Kasumi-1 (cell line): ENCODE measurements around the gene SORCS1.

Experiments used
- DNase-seq, 2 experiments: peaks; one replicate each; lab custom pipeline; 2025; lab: John Stamatoyannopoulos, UW

The SORCS1 gene

DNA sequence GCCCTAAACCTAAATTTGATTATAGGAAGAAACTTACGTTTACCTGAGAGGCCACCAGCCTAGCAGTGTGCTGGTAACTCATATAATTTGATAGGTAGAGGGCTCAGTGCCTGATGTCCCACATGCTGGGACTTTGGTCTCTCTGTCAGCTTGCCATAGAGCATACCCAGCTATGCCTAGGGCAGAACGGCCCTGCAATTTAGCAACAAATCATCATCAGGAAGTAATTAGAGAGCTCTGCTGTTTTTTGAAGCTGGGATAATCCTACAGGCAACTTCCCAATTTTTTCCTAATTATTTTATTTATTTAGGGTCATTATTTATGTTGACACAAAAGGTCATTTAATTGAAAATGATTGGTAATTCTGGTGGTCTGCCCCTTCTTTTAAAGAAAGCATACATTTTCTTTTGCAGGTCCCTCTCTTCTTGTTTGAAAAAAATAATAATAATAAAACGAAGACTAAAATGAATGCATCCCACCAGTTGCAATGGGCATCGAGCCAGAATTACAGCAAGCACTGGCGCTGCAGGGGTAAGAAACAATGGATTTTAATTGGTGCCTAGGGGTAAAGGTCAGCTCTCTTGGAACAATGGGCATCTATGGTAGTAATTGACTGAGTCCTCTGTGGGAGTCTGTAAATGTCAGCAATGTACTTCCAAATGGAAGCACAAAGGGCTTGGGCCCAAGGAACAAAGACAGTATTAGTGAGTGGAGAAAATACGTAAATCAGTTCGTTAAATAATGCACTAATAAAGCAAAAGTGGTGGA, 348.0 kb downstream of the SORCS1 start:
- no peak for DNase-seq

DNA sequence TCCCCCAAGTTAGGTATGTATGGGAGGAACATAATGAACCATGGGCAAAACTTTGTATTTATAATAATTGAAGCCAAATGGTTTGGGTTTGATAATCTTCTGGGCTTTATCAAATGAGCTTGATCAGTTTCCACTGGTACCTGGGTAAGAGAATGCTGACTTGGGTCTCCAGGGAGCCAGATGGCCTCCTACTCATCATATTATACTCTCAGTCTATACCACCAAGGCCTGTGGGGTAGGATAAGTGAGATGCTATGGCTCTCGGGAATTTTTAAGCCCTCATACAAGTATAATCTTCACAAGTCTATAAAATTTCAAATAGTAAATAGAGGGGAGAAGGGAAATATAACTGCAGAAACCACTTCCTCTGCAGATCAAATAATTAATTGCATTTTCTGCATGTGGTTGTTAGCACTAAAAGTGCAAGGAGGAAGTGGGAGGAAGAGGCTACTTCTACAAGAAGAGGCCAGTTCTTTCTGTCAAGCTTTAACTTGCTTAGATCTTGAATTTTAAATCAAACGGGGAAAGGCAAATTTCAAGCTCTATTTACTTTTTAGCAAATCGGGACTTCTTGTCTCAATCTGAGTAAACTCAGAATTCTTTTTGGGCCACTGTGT, 349.0 kb downstream of the SORCS1 start:
- peak; percentile 63 to 67 for DNase-seq

DNA sequence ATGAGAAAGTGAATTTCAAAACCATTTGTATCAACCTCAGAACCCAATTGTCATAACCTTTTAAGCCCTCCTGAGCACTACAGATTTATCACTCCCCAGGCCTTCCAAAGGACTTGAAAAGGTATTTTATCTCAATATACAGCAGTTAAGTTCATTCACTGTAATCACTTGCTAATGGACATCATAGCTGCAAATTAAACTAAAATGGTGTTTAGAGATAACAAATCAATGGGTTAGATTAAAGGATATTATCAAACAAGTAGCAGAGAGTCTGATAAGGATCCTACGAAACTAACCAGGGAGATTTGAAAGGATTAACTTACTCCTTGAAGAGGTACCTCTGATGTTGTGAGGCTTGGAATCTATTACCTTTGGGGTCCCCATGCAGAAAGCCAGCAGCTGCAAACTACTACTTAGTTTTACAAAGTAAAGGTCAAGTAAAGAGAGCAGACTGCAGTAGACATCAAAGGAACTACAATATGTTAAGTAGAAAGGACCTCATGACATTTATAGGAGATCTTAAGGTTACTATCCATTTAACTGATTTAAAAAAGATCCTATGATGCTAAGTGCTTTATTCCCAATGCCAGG, 359.4 kb downstream of the SORCS1 start:
- no peak for DNase-seq

DNA sequence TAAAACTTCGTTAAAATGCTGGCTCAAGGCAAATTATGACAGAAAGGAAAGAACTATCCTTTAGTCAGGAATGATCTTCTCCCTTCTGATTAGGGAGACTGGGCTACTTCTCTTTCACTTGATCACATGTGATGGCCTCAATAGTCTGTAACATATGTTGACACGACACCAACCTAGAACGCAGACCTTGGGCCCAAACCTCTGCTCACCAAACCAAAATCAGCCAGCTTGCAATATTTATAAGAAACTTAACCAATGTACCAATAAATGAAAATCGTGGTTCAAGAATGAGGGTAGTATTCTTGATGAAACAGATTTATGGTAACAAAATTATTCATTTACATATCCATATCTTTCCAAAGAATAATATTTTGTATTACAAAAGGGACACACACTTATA, 361.6 kb downstream of the SORCS1 start:
- DNase-seq = no peak

DNA sequence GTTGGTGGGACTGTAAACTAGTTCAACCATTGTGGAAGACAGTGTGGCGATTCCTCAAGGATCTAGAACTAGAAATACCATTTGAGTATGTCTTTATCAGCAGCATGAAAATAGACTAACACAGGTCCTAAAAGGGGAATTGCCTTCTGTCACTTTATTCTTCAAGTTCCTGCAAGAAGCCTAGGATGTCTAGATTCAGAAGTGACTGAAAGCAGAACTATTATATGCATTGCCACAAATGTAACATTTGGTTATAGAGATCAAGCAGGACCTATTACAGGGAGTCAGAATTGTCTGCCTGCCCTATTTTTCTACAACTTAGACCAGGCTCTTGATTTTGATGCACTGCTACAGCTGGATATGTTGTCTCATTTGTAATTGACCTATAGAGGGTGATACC, 364.7 kb downstream of the SORCS1 start:
- peak; percentile 92 for DNase-seq

DNA sequence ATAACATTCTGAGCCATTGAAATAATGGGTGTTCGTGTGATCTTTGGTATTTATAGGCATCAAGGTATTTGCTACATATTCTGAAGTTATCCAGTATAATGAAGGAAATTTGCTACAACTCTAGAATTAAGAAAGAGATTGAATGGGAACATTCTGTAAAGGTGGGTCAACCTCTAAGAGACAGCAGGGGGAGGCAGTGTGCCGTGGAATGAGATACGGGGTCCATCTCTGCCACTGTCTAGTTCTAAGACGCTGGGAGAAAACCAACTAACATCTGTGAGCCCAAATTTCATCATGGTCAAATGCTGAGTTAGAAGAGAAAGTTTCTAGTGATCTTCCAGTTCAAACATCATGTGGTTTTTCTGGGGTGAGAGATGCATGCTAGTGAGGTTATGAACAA, 368.9 kb downstream of the SORCS1 start:
- peak; percentile 90 to 95 for DNase-seq

DNA sequence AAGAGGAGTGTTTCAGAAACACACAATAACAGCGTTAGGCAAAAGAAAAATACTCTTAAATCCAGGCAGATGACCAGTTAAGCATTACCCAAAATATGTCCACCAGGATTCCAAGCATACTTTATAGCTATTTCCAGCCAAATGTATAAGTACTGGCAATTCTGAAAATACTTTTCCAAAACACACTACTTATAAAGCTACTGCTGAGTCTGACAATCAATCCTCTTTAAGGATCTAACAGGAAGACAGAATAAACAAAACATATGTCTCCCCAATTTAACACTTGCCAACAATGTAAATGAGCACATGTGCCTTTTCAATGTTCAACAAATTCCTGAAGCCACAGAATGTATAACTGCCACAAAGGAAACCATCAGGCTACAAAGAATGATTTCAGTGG, 370.9 kb downstream of the SORCS1 start:
- no peak for DNase-seq

DNA sequence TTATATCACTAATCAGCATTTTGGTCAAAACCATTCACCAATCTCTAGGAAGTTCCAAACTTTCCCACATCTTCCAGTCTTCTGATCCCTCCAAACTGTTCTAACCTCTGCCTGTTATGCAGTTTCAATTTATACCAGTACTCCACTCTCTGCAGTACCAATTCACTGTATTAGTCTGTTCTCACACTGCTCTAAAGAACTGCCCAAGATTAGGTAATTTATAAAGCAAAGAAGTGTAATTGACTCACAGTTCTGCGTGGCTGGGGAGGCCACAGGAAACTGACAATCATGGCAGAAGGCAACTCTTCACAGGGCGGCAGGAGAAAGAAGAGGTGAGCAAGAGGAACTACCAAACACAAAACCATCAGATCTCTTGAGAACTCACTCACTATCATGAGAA, 374.9 kb downstream of the SORCS1 start:
- no peak for DNase-seq

DNA sequence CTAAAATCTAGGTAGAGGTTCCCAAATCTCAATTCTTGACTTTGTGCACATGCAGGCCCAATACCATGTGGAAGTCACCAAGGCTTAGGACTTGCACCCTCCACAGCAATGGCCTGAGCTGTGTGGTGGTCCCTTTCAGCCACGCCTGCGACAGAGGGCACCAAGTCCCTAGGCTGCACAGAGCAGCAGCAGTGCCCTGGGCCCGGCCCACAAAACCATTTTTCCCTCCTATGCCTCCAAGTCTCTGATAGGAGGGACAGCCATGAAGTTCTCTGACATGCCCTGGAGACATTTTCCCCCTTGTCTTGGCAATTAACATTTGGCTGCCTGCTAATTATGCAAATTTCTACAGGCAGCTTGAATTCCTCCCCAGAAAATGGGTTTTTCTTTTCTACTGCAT, 375.5 kb downstream of the SORCS1 start:
- DNase-seq = no peak

DNA sequence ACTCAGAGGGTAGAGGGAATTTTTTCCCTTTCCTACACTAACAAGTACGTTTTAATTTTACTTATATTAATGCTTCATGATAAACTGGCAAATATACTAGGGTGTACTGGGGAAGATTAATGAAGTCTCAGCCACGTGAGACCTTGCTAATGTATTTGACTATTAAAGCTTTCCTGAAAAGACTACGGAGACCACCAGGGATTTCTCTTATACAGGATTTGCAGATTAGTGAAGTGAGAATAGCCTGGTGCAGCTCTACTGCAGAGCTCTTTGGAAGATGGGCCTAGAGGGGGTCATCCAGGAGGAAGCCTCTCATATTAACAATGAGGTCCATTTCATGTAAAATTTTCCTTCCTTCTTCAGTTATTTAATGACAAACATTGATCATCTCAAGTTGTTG, 379.0 kb downstream of the SORCS1 start:
- DNase-seq = no peak

DNA sequence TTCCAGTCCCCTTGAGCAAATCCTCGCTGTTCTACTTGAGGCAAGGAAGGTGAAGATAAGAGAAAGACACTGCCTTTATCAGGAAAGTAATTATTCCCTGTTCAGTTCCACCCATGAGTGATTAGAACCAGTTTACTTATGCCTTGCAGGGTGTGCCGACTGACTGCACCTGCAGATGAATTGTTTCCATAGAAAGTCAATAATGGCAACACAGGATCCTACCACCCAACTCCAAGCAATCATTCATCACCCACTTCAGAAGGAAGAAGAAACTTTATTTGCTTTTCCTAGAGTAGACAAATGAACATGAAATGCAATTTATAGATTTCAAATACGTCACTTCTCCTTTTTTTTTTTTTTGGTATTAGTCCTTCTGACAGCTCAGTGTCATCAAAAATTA, 383.9 kb downstream of the SORCS1 start:
- DNase-seq = no peak

DNA sequence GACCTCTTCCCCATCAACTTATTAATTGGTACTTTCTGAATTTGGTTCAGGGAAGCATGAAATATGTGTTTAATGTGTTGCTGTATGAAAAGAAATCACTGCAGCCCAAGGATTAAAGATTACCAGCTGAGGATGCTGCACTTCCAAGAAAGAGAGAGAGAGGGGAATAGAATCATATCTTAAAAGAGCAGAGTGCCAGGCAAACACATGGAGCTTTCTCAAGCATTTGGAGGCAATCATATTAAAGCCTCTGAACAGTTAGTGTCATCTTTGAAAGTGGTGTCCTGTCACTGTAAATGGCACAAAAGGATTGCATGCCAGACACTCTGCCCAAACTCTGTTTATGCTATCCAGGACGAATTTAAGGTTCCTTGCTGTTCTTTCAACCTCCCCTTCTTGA, 386.7 kb downstream of the SORCS1 start:
- no peak for DNase-seq

DNA sequence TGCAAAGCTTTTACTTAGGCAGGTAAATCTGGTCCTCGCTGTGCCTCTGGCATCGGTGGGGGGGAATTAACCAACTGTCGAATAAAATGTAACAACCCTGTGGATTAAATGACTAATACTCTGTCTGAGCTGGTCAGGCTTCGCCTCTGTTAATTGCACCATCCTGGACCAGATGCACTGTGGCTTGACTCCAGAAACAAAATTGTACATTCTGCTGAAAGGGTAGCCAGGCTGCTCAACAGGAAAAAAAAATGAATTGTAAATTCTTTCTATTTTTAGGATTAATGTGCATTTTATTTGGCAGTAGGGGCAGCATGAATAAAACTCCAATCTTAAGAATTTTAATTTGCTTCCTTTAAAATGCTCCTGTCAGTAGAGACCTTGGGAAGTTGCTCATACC, 389.4 kb downstream of the SORCS1 start:
- DNase-seq = no peak

DNA sequence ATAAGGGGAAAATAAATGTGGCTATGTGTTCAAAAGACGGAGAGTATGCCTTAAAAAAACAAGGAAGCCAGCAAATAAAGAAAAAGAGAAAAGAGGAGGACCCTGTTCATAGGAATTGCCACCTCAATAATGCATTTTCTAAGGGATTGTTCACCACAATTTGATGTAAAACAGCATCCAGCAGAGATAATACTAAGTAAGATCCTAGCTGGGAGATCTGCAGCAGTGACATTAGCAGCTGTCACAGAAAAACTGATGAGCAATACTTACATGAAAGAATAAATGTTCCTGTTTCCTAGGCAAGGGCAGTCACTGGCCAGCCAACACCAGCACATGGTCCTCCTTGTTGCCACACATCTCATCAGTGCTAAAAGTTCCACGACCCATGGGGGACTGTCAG, 391.5 kb downstream of the SORCS1 start:
- no peak for DNase-seq

DNA sequence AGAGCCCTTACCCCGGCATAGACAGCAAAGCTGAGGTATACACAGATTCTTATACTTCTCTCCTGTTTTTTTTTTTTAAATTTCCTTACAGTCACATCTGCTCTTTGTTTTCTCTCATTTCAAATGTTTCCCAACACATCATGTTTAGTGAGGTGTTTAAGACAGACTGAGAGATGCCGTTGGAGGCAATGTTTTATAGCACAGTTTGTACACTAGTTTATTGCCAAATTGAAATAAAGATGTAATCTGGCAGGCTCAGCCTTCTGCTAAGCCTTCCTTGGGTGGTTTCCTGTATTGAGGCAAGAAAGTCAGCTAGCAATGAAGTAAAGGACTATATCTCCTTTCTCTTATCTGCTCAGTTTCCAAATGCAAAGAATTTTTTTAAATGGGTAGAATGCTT, 393.4 kb downstream of the SORCS1 start:
- DNase-seq = peak in 1 of 2 experiments; percentile 10

DNA sequence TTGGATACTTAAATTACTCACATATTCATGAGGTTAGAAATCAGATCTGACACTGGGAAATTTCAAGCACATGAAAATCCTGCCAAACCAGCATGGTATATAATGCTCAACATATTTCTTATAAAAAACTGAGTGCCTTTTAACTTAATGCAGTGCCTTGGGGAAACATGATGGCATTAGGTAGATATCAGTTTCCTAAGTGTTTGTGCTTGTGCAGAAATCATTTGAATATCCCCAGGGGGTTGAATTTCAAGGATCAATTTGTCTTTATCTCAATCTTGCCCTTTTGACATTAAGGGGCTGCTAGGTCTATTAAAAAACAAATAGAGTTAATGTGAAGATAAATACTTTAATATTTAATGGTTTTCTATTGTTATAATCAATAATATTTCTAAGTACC, 396.3 kb downstream of the SORCS1 start:
- DNase-seq = no peak

DNA sequence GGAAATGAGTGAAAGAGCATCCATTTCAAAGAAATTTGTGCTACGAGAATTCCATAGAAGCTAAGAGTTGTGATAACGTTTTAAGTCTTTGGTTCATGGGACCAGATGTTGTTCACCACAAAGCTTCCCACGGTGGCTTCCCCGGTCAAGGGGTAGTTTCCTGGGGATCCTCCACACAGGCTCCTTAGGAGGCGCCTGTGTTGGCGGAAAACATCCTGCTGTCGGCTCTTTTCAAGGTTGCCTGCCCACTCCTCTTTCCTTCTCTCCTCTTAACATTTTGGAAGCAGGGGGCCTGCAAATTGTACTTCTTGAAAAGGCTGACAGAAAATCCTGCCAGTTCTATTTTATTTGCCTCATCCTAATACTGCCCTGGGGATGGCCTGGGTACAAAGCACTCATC, 398.6 kb downstream of the SORCS1 start:
- no peak for DNase-seq

DNA sequence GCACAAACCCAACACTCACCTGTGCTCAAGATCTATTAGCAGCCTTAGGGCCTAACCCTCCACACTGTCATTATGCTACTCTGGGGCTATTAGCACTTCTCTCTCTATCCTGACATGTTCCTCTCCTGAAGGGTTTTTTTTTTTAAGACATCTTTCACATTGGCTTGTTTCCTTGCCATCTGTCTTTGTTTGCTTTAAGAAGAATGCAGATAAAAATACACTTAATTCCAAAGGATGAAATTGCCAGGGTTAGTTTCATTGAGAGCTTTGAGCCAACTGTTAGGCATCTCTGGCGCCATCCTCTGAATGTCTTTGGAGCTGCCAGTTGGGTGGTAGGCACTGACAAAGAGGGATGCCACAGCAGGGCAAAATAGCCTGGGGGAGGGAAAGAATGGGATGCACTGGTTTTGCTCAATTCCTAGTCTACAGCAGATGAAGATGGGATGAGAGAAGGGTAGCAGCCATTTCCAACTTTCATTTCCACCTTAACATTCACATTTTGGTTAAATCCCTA, 399.2 kb downstream of the SORCS1 start:
- no peak for DNase-seq

DNA sequence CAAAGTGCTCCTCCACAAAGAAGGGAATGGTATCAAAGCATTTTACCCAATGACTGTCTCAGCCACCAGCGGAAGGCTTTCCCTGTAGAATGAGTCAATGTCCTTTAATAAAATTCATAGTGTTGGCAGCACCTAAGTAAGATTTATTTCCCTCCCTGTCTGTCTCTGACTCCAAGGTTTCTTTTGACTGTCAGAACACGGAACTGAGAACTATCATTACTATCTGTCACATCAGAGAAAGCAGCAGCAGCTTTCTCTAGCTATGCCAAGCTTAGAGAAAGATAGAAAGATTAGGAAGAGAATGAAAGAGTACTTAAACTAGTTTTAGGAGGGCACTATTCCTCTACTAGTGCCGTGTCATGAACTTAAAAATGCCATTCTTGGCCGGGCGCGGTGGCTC, 400.1 kb downstream of the SORCS1 start:
- no peak for DNase-seq

DNA sequence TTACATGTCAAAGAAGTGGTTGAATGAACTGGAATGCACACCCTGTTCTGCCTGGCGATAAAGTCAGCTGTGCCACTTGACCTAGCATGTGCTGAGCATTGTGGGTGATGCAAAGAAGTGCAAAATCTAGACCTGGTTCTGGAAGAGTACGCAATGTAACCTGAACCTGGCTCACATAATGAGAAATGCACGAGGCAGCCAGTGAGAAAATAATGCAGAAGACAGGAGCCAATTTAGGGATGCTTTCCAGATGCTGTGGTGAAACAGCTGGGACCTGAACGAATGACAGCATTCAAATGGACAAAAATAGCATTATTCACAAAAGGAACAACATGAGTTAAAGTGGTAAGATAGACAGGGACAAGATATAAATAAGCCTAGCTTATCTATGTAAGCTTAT, 402.6 kb downstream of the SORCS1 start:
- no peak for DNase-seq

DNA sequence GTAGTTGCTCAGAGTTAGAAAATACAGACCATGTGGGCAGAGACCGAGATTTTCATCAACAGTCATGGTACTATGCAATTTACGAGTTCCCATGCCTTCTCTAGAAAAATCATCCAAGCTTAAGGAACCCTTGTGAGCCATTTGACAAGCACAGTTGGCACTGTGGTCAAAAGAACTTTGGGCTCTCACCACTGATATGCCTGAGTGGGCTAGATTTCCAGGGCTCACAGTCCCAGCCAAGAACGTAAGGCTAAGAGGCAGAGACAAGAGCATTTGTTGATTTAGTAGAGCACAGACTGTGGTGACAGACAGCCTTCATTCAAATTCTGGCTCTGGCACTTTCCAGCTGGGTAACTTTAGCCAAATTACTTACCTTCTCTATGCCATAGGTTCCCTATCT, 407.0 kb downstream of the SORCS1 start:
- no peak for DNase-seq

DNA sequence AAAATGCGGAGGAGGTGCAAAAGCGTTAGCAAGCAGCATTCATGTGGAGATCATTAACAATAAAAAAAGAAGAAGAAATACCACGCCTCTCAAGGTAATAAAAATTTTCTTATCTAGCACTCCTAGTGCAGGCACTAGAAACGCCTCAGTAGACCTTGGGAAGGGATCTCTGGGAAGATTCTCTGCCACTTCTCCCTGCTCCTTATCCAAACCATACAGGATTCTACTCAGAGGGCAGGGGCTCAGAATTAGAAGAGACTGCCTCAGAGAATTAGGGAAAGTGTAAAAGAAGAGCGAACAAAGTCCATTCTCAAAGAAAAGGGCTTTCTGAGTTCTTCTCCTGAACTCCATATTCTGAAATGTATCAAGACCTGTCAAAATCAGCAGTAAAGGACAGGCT, 413.4 kb downstream of the SORCS1 start:
- DNase-seq = no peak

DNA sequence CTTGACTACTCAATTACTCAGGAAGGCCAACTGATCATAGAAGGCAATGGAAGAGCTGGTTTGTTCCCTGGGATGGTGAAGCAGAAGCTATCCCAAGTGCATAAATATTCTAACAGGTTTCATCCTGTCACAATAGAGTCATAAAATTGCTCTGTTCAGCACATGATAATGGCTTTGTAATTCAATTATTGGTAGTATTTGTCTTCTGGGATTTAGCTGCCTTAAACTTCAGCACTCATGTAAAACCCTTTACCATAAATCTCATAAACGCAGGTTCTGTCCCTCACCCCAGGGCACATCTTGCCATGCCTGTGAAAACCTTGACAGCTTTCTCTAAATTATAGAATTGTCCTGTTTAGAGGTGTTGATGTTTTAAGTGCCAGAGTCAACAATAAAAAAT, 417.6 kb downstream of the SORCS1 start:
- DNase-seq = no peak
